Measurements from ENCODE around the gene AIM2.
"Not testable (repeated sequence)": the region's sequence is repeated elsewhere in the genome, so short reads cannot be mapped to it uniquely, and the experiment has no call there.

Gene AIM2

GRCh38 chr1:159051436-159051835 lies 25.1 kb downstream of the AIM2 start:
- FAIRE-seq: no peak
- DNase-seq (ENCODE audit: insufficient read length): no peak
- TF ChIP-seq TAF1 (IDR thresholded peaks at IDR 0.05; ENCODE audit: borderline replicate concordance, low read depth, low read length) (no peak), POLR2AphosphoS5 (IDR thresholded peaks at IDR 0.05; ENCODE audit: low read depth, low read length) (no peak), POLR2A (IDR thresholded peaks at IDR 0.05; ENCODE audit: low read depth, low read length) (no peak)

- not testable (repeated sequence) for FAIRE-seq
These were observed 30.1 kb downstream of the AIM2 start for GRCh38 chr1:159046486-159046885.

GRCh38 chr1:159040893-159041724 lies 35.5 kb downstream of the AIM2 start:
- no peak for TF ChIP-seq POLR2AphosphoS5 (IDR thresholded peaks at IDR 0.05; ENCODE audit: low read depth, low read length)
- TF ChIP-seq POLR2A (IDR thresholded peaks at IDR 0.05; ENCODE audit: low read depth, low read length): no peak
- no peak for TF ChIP-seq TAF1 (IDR thresholded peaks at IDR 0.05; ENCODE audit: borderline replicate concordance, low read depth, low read length)
- FAIRE-seq (no peak), DNase-seq (ENCODE audit: insufficient read length) (no peak)

More at GRCh38 chr1:159046486-159046885, 30.1 kb downstream of the AIM2 start:
- not testable (repeated sequence) for DNase-seq (ENCODE audit: insufficient read length)

- TF ChIP-seq POLR2AphosphoS5 (IDR thresholded peaks at IDR 0.05; ENCODE audit: low read depth, low read length): no peak
- no peak for TF ChIP-seq POLR2A (IDR thresholded peaks at IDR 0.05; ENCODE audit: low read depth, low read length)
- no peak for TF ChIP-seq TAF1 (IDR thresholded peaks at IDR 0.05; ENCODE audit: borderline replicate concordance, low read depth, low read length)
- DNase-seq (ENCODE audit: insufficient read length) (no peak), FAIRE-seq (no peak)
These were observed 36.4 kb downstream of the AIM2 start for GRCh38 chr1:159040206-159040605.

GRCh38 chr1:159030877-159031447 lies 45.6 kb downstream of the AIM2 start:
- DNase-seq (ENCODE audit: insufficient read length) (no peak), FAIRE-seq (no peak)

GRCh38 chr1:159030311-159030710 lies 46.3 kb downstream of the AIM2 start:
- DNase-seq (ENCODE audit: insufficient read length) (no peak), FAIRE-seq (no peak)
- TF ChIP-seq TAF1 (IDR thresholded peaks at IDR 0.05; ENCODE audit: borderline replicate concordance, low read depth, low read length): no peak
- TF ChIP-seq POLR2A (IDR thresholded peaks at IDR 0.05; ENCODE audit: low read depth, low read length): no peak
- no peak for TF ChIP-seq POLR2AphosphoS5 (IDR thresholded peaks at IDR 0.05; ENCODE audit: low read depth, low read length)

More at GRCh38 chr1:159030877-159031447, 45.6 kb downstream of the AIM2 start:
- TF ChIP-seq TAF1 (IDR thresholded peaks at IDR 0.05; ENCODE audit: borderline replicate concordance, low read depth, low read length) (no peak), POLR2A (IDR thresholded peaks at IDR 0.05; ENCODE audit: low read depth, low read length) (no peak), POLR2AphosphoS5 (IDR thresholded peaks at IDR 0.05; ENCODE audit: low read depth, low read length) (no peak)

GRCh38 chr1:159026841-159027240 lies 49.7 kb downstream of the AIM2 start:
- DNase-seq (ENCODE audit: insufficient read length); FAIRE-seq: not testable (repeated sequence)

- DNase-seq (ENCODE audit: insufficient read length) (no peak), FAIRE-seq (no peak)
- TF ChIP-seq POLR2A (IDR thresholded peaks at IDR 0.05; ENCODE audit: low read depth, low read length) (no peak), POLR2AphosphoS5 (IDR thresholded peaks at IDR 0.05; ENCODE audit: low read depth, low read length) (no peak), TAF1 (IDR thresholded peaks at IDR 0.05; ENCODE audit: borderline replicate concordance, low read depth, low read length) (no peak)
These were observed 51.5 kb downstream of the AIM2 start for GRCh38 chr1:159025043-159025442.

GRCh38 chr1:159023723-159024122 lies 52.8 kb downstream of the AIM2 start:
- no peak for TF ChIP-seq POLR2A (IDR thresholded peaks at IDR 0.05; ENCODE audit: low read depth, low read length)
- TF ChIP-seq TAF1 (IDR thresholded peaks at IDR 0.05; ENCODE audit: borderline replicate concordance, low read depth, low read length): no peak
- TF ChIP-seq POLR2AphosphoS5 (IDR thresholded peaks at IDR 0.05; ENCODE audit: low read depth, low read length): no peak
- FAIRE-seq (no peak), DNase-seq (ENCODE audit: insufficient read length) (no peak)

- DNase-seq (ENCODE audit: insufficient read length): peak; percentile 23
- FAIRE-seq: peak; percentile 97
- TF ChIP-seq POLR2AphosphoS5 (IDR thresholded peaks at IDR 0.05; ENCODE audit: low read depth, low read length): peak; percentile 94
- peak; percentile 90 for TF ChIP-seq POLR2A (IDR thresholded peaks at IDR 0.05; ENCODE audit: low read depth, low read length)
- TF ChIP-seq TAF1 (IDR thresholded peaks at IDR 0.05; ENCODE audit: borderline replicate concordance, low read depth, low read length): no peak; the same call in 1 of the 2 replicates
These were observed 61.1 kb downstream of the AIM2 start for GRCh38 chr1:159015440-159015909.

- DNase-seq (ENCODE audit: insufficient read length) (no peak), FAIRE-seq (peak; percentile 5)
- TF ChIP-seq POLR2AphosphoS5 (IDR thresholded peaks at IDR 0.05; ENCODE audit: low read depth, low read length): no peak
- TF ChIP-seq TAF1 (IDR thresholded peaks at IDR 0.05; ENCODE audit: borderline replicate concordance, low read depth, low read length): no peak
- TF ChIP-seq POLR2A (IDR thresholded peaks at IDR 0.05; ENCODE audit: low read depth, low read length): no peak
These were observed 61.7 kb downstream of the AIM2 start for GRCh38 chr1:159014851-159015250.

- FAIRE-seq (peak; percentile 85), DNase-seq (ENCODE audit: insufficient read length) (no peak)
- TF ChIP-seq TAF1 (IDR thresholded peaks at IDR 0.05; ENCODE audit: borderline replicate concordance, low read depth, low read length) (no peak), POLR2A (IDR thresholded peaks at IDR 0.05; ENCODE audit: low read depth, low read length) (peak; percentile 45; the same call in 1 of the 2 replicates), POLR2AphosphoS5 (IDR thresholded peaks at IDR 0.05; ENCODE audit: low read depth, low read length) (peak; percentile 66)
These were observed 62.5 kb downstream of the AIM2 start for GRCh38 chr1:159014003-159014571.

Measured in GM12892 (cell line).